NCI-H345 treated with DMSO at 0.1 percent for 48 hours (cell line): Measurements from ENCODE around the gene ZNF282.
A peak's percentile ranks its signal among the peaks of the same experiment; 100 is the strongest.

Source experiments
- DNase-seq: peaks from one replicate; lab custom pipeline; 2025; ENCODE audit not compliant: unreplicated experiment; lab: John Stamatoyannopoulos, UW

The ZNF282 gene

DNA sequence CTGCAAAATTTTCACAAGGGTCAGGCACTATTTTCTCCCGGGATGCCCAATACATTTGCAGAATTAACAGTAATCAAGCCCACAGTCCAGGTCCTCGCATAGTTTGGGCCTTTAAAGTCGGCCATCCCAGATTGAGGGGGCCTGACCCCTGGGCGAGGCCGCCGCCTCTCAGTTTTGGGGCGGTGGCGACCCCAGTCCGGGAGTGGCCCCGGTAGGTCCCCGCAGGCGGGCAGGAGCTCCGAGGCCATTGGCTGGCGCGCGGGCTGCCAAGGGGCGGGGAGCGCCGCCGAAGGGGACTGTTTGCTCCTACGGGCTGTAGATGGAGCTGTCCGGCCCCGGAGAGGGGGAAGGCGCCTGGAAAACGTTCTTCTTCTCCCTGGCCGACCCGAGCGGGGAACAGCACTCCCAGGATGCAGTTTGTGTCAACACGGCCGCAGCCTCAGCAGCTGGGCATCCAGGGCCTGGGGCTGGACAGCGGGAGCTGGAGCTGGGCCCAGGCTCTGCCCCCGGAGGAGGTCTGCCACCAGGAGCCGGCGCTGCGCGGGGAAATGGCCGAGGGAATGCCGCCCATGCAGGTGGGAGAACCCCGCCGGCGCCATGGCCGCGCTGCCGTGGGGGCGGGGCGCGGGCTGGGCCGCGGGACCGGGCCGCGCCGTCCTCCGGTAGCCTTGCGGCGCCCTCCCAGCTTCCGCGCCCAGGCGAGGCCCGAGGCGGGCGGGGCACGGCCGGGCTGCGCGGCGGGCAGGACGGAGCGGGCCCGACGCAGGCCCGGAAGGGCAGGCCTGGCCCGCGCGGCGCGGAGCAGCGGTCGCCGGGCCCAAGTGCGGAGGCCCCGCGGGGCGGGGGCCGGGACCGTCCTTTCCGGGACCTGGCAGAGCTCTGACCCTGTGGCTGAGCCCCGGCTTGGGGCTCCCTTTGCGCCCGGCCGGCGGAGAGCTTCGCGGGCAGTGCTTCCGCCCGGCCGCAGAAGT, at the start of gene ZNF282:
ZNF282 (plus strand) TSS at position 367 of the 971 bp plus-strand sequence; CDS start at position 411, 44 bp downstream.
- DNase-seq = peak; percentile 75

DNA sequence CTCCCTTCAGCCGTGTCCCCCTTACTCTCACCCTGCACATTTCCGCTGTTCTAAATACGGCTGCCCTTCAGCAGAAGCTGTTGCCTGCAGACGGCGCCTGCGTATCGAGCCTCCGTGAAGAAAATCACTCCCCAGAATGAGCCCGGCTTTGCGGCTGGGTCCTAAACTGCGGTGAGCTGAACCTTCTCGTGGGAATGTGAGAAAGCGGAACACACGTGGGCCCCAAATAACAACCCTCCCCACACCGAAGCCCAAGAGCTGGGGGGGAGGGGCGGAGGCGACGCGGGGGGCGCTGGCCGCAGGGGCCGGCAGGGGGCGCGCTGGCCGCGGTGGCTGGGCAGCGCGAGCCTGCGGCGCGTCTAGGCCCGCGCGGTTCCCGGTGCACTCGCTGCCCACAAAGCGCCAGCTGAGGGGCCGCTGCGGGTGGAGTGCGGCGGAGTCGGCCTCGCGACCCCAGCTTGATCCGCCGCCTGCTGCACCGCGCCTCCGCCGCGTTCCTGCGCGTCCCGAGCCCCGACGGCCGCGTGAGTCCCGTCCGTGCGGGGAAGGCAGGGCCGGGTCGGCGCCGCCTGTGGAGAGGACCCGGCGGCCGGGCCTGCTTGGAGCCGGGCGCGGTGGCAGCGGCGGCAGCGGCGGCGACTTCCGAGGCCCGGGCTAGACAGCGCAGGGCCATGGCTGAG, 48.1 kb upstream of the ZNF282 start, which contains the start of gene ZNF398:
ZNF398 (plus strand) TSS at position 382 of the 680 bp plus-strand sequence; CDS start at position 672, 290 bp downstream.
- DNase-seq = peak; percentile 78

DNA sequence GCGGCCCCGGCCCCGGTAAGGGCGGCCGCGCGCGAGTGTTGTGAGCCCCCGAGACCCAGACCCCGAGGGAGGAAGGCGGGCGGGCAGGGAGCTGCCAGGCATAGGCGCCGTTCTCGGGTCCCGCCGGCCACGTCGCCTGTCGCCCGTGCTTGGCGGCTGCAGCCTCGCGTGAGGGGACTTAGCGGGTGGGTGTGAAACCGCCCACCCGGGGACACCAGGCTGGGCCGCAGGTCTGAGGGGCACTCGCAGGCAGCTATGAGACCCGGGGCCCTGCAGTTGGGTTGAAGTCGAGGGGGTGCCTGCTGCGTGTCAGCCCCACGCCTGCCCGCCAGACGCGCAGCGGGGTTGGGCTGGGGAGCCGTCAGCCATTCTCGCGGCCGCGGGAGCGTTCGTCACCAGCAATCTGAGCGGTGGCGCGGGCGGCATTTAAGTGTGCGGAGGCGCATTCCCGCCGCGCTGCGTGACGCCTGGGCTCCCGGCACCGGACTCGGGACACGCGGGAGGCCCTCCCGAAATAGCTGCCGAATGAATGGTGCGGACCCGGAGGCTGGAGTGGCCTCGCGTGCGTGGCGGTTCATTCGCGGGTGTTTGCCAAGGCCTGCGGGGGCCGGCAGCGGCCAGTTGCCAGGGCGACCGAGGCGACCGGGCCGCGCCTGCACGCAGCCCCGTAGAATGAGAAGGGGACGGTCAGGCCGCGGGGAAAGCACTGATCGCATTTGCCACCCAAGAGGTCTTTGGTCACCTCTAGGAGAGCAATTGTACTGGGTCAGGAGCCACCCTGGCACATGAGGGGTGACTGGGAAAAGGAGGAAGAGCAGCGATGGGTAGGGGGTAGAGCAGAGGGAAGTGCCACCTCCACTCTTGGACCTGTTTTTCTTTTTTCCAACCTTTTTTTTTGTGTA, 47.3 kb upstream of the ZNF282 start:
- peak; percentile 19 for DNase-seq

DNA sequence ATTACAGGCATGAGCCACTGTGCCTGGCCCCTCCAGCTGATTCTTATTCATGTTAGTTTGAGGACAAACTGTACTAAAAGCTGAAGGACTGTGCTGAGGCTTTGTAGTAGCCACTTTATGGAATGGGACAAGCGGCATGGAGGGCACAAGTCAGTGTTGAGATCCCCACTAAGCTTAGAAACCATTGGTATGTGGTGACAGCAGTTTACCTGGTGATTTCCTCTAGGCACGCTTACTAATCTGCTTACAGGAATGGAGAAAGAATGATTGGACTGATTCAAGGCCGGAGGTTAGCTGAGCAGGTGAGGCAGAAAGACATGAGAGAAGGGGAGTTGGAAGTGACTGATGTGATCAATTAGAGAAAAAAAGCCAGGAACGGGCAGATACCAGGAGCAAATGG, 44.4 kb upstream of the ZNF282 start:
- no peak for DNase-seq

DNA sequence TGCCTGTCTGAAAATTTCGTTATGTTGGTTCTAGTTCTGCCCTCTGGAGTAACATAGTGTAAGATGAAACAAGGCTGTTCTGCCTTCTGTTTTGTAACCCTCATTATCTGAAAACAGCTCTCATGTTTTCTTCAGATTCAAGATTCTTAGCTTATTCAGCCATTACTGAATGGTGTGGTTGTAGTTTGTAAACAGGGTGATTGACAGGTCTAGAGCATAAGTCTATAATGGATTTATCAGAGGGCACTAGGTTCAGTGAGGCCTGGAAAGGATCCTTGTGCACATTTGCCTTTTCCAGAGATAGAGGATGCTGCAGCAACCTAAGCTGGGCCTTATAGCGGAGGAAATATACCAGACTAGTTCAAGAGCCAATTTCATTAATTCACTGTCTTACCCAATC, 42.0 kb upstream of the ZNF282 start:
- no peak for DNase-seq

DNA sequence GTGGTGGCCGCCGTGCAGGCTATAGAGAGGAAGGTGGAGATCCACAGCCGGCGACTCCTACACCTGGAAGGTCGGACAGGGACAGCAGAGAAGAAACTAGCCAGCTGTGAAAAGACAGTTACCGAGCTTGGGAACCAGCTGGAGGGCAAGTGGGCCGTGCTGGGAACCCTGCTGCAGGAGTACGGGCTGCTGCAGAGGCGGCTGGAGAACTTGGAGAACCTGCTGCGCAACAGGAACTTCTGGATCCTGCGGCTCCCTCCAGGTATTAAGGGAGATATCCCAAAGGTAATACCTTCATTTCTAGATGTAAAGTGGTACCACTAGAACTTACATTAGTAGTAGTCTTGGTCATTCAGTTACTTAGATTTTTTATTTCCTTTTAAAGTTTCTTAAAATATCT, 41.3 kb upstream of the ZNF282 start:
- DNase-seq = no peak

DNA sequence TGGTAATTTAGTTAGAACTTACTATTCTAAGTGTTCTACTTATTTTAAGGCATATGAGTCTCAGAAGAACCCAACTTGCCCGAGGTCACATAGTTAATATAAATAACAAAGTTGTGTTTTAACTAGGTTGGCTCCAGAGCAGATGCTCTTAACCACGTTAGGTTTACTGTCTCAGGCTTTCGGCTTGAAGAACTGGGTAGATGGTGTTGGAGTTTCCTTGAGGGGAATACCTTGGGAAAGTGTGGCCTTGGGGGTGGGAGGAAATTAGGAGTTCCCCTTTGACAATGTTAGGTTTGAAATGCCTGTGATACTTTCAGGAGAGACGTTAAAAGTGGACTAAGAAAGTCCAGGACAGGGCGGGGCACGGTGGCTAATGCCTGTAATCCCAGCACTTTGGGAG, 38.4 kb upstream of the ZNF282 start:
- DNase-seq = no peak

DNA sequence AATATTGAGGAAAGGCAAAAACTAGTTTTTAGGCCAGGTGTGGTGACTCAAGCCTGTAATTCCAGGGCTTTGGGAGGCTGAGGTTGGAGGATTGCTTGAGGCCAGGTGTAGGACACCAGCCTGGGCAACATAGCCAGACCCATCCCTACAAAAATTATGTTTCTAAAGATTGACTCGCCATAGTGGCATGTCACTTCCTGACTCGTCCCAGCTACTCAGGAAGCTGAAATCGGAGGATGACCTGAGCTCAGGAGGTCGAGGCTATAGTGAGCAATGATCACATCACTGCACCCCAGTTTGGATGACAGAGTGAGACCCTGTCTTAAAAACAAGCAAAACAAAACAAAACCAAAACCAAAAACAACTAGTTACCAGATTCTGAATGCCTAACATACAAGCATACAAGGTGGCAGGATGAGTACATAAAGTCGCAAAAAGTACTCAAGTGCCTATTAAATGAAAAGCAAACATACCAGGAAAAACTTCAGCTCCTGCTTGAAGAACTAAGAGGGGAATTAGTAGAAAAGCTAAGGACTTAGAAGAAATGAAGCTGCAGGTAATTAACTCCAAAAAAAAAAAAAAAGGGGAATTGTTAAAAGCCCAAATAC, 34.0 kb upstream of the ZNF282 start:
- no peak for DNase-seq

DNA sequence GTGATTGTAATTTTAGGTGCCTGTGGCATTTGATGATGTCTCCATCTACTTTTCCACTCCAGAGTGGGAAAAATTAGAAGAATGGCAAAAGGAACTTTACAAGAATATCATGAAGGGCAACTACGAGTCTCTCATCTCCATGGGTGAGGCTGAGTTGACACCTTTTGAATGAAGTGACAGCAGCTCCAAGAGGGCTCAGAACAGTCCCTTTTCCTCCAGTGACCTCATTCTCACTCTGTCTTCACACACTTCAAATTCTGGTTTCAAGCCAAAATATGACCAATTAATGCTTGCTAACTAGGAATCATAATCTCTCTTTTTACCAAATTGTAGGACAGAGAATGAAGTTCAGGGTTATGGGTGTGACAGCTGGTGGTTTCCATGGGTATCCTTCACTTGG, 29.2 kb upstream of the ZNF282 start:
- no peak for DNase-seq

DNA sequence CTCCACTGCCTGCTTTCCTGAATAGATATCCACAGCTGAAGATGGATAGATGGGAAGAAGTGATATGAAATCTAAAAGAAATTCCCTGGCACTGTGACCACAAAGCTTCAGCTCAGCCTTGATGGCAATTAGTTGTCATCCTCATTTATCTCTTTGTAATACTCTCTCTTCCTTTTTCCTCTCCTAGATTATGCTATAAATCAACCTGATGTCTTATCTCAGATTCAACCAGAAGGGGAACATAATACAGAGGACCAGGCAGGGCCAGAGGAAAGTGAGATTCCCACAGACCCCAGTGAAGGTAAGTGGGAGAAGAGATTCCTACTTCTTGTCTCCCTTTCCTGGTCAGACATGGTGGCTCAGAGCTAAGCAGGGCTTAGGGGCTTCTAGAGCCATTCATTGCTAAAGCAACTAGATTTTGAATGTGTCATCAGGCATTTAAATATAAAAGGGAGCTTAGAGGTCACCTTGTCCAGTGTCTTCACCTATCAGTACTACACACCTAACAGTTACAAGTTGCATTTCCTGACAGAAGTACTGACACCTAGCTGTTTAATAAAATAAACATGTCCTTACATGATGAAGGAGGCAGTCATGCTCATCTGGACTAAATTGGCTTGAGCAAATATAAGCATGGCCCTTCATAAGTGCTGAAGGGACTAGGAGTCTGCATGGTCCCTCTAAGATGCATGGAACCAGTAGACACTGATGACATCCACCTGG, 28.6 kb upstream of the ZNF282 start:
- no peak for DNase-seq

DNA sequence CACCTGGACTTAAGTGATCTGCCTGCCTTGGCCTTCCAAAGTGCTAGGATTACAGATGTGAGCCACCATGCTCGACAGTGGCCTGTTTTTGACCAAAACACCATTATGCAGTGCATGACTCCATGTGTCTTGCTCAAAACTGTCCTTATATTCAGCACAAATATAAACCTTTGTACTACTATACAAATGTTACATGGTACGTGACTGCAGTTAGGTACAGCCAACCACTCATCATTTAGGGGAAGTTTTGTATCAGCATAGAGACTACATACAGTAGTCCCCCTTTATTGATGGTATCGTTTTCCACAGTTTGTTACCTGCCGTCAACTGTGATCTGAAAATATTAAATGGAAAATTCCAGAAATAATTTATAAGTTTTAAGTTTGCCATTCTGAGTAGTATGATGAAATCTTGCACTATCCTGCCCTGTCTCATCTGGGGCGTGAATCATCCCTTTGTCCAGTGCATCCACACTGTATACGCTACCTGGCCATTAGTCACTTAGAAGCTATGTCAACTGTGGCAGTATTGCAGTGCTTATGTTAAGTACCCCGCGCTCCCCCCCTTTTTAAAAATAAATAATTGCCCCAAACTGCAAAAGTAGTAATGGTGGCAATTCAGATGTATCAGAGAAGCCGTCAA, 23.3 kb upstream of the ZNF282 start:
- no peak for DNase-seq

DNA sequence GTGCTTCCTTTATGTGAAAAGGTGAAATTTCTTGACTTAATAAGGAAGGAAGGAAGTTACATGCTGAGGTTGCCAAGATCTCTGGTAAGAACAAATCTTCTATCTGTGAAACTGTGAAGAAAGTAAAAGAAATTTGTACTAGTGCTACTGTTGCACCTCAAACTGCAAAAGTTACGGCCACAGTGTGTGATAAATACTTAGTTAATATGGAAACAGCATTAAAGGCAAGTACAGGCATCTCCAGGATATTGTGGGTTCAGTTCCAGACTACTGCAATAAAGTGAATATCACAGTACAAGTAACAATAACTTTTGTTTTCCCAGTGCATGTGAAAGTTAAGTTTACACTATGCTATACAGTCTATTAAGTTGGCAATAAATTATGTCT, 22.8 kb upstream of the ZNF282 start:
- no peak for DNase-seq

DNA sequence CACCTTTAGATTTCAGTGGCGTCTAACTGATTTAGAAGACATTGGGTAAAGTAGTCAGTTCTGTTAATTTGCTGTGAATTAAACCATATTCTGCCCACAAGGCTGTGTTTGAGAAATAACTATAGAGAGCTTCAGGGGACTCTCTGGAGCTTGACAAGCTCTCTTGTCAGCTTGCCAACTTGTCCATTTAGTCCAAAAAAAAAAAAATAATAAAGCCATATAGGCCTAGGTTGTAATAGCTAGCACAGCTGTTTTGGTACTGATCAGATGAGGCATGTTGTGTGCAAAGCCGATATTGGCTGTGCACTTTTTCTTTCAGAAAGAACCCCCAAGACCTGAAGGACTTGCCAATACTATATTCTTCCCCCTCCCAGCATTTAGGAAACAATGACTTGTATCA, 20.2 kb upstream of the ZNF282 start:
- DNase-seq = no peak

DNA sequence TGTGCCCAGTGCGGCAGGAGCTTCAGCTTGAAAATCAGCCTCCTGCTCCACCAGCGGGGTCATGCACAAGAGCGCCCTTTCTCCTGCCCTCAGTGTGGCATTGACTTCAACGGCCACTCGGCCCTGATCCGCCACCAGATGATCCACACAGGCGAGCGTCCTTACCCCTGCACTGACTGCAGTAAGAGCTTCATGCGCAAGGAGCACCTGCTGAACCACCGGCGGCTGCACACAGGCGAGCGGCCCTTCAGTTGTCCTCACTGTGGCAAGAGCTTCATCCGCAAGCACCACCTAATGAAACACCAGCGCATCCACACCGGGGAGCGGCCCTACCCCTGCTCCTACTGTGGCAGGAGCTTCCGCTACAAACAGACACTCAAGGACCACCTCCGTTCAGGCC, 16.1 kb upstream of the ZNF282 start:
- no peak for DNase-seq

DNA sequence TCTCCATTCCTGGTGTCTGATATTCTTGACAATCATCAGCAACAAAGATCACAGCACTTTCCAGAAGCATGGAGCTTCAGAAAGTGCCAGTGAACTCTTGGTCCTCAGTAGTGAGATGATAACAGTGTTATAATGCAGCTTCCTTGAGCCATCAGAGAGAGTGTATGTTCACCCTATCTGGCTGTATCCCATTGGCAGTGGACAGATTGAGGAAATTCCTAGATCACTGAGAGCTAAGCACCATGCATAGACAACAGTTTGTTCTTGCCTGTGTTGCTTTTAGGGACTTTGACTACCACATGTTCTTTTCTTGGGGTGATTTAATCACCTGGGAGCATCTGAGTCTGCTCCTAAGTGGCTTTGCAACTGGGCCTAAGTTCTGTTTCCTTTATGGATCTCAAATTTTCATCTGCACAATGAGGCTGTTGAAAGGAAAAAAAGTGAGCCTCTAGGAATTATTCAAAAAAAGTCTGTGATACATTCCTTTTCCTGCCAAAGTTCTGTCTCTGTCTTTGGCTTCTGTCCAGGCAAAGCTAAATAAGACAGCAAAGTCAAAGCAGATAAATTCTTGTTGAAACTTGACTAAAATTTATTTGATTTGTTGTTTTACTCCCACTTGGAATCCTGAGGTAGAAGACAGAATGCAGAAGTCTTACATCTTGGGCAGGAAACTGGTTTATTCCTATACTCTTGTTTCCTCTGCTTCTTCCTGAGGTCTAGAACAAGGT, 14.5 kb upstream of the ZNF282 start:
- no peak for DNase-seq

DNA sequence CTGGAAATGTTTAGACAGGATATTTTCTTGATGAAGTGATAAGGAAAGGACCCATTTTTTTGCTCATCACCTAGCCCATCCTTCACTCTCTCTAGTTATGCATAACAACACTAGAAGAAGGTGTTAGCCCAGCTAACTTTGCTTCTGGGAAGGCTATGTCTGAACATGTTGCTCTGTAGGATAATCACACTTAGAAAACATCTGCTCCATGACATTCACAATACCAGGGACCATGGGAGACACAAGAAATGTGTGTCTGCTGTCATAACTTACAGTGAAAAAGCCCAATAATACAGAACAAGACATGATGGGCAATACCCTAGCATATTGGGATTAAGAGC, 13.9 kb upstream of the ZNF282 start:
- no peak for DNase-seq

DNA sequence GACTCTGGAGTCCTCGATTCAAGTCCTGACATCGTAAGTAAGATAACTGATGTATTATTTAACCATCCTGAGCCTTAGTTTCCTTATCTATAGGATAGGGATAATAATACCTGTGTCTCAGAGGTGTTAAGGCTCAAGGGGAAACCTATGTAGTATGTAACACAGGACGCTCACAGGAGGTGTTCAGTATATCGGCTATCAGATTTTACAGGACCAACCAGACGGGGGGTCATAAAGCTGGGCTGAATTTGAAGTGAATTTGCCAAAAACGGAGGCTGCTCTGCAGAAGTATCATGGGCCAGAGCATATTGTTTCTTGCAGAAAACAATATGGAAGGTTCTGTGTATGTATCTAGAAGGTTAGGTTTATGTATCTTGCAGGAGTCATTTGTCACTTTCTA, 11.1 kb upstream of the ZNF282 start:
- DNase-seq = no peak

DNA sequence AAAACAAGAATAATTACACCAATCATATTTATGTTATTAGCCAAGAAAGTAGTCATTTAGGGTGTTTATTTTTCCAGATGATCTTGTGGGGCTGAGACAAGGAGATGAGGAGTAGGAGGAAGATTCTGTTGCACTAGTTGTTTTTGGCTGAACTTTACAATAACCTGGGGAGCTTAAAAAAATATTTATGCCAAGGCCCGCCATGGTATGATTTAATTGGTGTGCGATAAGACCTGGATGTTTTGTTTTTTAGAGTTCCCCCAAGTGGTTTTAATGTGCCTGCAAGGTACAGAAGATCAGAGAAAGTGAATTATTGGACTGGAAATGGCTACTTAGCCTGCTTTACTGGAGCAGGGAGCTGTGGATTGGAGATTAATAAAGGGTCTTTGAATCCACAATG, 7.1 kb upstream of the ZNF282 start:
- no peak for DNase-seq

DNA sequence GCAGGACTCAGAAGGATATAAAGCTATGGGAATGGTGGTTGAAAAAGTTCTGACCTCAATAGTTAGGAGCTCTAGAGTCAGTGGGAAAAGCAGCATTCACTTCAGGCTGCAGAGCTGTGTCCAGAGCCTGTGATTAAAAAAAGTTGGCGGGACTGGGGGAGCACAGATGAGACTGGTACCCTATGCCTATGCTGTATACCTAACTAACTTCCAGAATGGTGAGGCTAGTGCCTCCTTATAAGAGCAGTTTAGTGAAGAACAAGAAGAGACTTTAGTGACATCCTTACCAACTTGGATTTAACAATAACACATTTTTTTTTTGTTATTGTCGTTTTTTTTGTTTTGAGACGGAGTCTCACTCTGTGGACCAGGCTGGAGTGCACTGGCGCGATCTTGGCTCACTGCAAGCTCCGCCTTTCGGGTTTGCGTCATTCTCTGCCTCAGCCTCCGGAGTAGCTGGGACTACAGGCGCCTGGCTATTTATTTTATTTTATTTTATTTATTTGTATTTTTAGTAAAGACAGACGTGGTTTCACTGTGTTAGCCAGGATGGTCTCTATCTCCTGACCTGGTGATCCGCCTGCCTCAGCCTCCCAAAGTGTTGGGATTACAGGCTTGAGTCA, 6.6 kb upstream of the ZNF282 start:
- no peak for DNase-seq
